Naive B cell (primary cell): ENCODE measurements around the gene TMPRSS5. TPM values are rescaled to one million over a fixed set of nuclear protein-coding genes. Genes with fewer than 3 reads are reported as not detected.
A peak's percentile ranks its signal among the peaks of the same experiment; 100 is the strongest.

Source experiments
- ATAC-seq, 2 donors: fragments of 150-1000 bp; cut with Tn5 transposase; 2 replicates each; pipeline ENCODE4 v1.10.0; 2021; ENCODE audit warnings: low read depth in 2 of 2, mild to moderate bottlenecking in 2 of 2, moderate library complexity in 2 of 2
- DNase-seq: peaks from one replicate; pipeline ENCODE4 v3.0.0; 2022
- H3K27ac Mint-ChIP-seq, 6 donors: one replicate each; pipeline ENCODE4 v1.8.0; 2020 to 2022; ENCODE audit warnings: mild to moderate bottlenecking in 6 of 6, mixed read lengths in 6 of 6, moderate library complexity in 5 of 6, inconsistent platforms in 2 of 6
- H3K27me3 Mint-ChIP-seq, 3 donors: one replicate each; pipeline ENCODE4 v1.8.0; 2021 to 2022; ENCODE audit warnings: mixed read lengths in 3 of 3, mild to moderate bottlenecking in 1 of 3
- H3K36me3 Mint-ChIP-seq, 2 donors: one replicate each; pipeline ENCODE4 v1.8.0; 2020 to 2022; ENCODE audit warnings: mixed read lengths in 2 of 2, inconsistent platforms in 1 of 2, mild to moderate bottlenecking in 1 of 2
- H3K4me1 Mint-ChIP-seq, 3 donors: one replicate each; pipeline ENCODE4 v1.8.0; 2020 to 2022; ENCODE audit warnings: mixed read lengths in 3 of 3, inconsistent platforms in 1 of 3, mild to moderate bottlenecking in 1 of 3, moderate library complexity in 1 of 3
- H3K4me3 Mint-ChIP-seq, 8 donors: one replicate each; pipeline ENCODE4 v1.8.0; 2020 to 2022; ENCODE audit warnings: mild to moderate bottlenecking in 8 of 8, mixed read lengths in 8 of 8, moderate library complexity in 8 of 8, inconsistent platforms in 2 of 8
- H3K9me3 Mint-ChIP-seq, 7 donors: one replicate each; pipeline ENCODE4 v1.8.0; 2020 to 2022; ENCODE audit warnings: mixed read lengths in 7 of 7, mild to moderate bottlenecking in 5 of 7, inconsistent platforms in 2 of 7, moderate library complexity in 1 of 7
- polyA plus RNA-seq, 6 donors: library from polyadenylated mRNA; unstranded; fragments of 300-500 nt; fragmentation: Illumina TruSeq; gene quantifications; one replicate each; pipeline ENCODE4 v1.2.3, GENCODE V29; 2021; ENCODE audit warnings: low read depth in 6 of 6

The TMPRSS5 gene
- polyA plus RNA-seq, 6 donors from 2014 or later, result not detected

DNA sequence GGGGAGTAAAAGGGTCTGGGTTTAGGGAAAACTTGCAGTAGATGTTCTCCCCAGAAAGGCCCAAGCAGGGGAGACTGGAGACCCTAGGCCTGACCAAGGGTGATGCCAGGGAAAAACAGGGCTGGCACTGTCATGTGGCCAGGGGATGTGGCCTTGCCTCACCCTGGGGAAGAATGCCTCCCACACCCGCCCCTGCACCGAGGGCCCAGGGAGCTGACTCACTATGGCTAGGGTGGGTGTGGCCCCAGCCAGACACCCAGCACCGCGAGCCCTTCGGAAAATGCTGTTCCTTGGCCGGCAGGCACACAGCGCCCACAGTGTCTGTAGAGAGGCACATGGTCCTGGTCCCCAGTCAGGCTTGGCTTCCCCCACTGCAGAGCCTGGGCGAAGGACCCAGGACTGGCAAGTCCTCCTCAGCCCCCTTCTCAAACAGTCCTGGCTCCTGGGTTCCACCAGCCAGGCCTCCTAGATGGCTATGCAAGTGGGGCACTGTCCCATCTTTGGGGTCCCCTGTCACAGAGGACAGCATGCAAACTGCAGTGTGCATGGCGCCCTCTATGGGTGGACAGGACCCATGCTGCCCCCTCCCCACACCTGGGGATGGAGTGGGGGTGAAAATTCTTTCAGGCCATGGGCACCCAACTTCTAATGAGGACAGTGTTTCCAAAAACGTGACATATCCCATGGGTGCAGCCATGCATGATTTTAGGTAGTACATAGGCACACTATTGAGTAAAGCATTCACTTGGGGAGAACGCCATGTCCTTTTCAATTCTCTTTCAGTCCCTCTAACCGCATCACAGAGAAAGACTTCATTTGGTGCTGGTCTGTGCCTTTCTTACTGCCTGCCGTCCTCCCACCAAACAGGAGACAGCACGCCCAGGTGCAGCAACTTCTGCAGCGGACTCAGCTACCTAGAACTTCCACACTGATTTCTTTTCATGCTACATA, 15.2 kb downstream of the TMPRSS5 start:
- H3K4me1 Mint-ChIP-seq, result peaks cover 0 to 5% (median 3%) of the 10 kb centered on the region in 3 donors
- no peaks in the 10 kb centered on the region for H3K9me3 Mint-ChIP-seq
- ATAC-seq (no peak), DNase-seq (no peak)
- no peak overlapping the region for H3K27ac Mint-ChIP-seq
- no peak overlapping the region for H3K4me3 Mint-ChIP-seq
- H3K36me3 Mint-ChIP-seq, result no peaks in the 10 kb centered on the region
- no peaks in the 10 kb centered on the region for H3K27me3 Mint-ChIP-seq

DNA sequence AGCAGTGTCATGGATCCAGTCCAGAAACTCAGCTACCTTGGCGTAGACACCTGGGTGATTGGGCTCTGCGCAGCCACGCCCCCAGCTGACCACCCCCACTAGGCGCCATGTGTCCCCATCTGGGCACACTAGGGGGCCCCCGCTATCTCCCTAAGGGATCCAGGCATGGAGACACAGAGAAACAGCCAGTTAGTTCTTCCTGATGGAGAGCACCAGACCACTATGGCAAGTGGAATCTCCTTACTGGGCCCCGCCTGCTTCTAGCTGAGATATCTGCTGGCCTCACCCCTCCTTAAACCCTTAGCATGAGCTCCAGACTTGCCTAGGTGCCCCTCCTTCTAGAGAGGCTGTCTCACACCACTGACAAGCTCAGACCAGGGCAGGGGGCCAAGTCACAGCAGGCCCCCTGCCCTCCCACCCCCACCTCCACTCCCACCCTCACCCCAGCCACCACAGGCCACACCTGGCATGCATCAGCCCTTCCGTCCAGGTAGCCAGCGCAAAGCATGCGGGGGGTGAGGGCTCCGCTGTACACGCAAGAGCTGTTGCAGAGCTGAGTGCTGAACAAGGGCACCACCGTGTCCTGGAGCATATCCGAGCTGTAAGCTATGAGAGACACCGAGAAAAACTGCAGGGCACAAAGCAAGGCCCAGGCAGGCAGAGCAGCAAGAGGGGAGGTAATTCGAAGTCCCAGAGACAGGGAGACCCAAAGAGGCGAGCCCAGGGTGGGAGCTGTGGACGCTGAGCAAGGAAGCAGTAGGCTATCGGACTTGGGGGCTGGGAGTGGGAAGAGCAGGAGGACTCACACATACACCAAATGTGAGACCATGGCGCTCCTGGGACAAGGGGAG, 16.1 kb downstream of the TMPRSS5 start:
- Mint-ChIP-seq H3K27me3 (no peaks in the 10 kb centered on the region), H3K4me3 (peak overlapping the region in 1 of 8 donors; percentile 34), H3K4me1 (peaks cover 0 to 7% (median 6%) of the 10 kb centered on the region in 3 donors), H3K9me3 (no peaks in the 10 kb centered on the region), H3K36me3 (no peaks in the 10 kb centered on the region), H3K27ac (peak overlapping the region in 1 of 6 donors; percentile 16)
- DNase-seq (no peak), ATAC-seq (no peak)

DNA sequence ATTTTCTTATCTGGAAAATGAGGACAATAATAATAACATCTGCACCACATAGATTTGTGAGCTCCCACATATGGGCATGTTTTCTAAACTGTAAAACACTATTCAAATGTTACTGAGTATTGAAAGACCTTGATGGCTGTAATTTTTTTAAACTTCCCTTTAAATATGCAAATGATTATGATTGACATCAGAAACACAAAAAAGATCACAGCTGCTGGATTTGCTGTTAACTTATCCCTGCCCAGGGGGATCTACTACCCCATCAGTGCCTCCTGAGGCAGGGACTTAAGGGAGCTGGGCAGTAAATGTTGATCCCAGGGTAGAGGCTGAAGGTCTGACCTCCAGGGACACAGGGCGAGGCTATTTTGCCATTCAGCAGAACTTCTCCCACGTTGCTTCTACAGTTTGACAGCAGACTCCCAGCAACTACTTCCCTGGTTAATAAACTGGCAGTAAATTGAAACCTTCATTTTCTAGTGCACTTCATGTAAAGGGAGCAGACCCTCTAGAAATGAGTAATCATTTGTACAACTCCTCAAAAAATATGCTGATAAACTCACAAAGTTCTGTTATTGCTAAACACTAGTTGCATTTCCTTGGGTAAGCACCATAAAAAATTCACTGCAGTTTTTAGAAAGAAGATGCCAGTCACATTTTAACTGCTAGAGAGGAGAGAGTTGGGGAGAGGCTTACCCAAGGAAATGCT, 20.3 kb downstream of the TMPRSS5 start:
- Mint-ChIP-seq H3K4me1 (peaks cover 0 to 7% (median 6%) of the 10 kb centered on the region in 3 donors), H3K27me3 (no peaks in the 10 kb centered on the region), H3K36me3 (no peaks in the 10 kb centered on the region), H3K9me3 (no peaks in the 10 kb centered on the region), H3K27ac (no peak overlapping the region), H3K4me3 (no peak overlapping the region)
- DNase-seq, result no peak
- ATAC-seq, result no peak

DNA sequence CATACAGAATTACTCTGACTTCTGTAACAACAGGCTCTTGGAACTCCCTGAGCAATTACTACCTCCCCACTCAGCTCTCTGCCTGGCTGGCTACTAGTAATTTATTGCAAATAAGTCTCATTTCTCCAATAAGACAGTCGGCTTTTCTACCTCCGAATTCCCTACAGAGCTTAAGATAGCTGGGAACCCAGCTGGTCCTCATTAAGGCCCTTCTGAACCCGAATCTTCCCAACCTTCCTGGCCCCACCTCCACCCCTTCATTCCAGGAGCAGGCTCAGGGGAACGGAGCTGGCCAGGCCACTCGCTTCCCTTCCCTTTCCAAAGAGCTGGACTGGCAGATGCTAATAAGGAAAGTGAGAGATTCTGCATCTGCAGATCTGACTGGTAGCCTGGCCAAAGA, 21.6 kb downstream of the TMPRSS5 start:
- H3K9me3 Mint-ChIP-seq, result no peaks in the 10 kb centered on the region
- H3K27me3 Mint-ChIP-seq, result peaks cover 0 to 2% (median 0%) of the 10 kb centered on the region in 3 donors

DNA sequence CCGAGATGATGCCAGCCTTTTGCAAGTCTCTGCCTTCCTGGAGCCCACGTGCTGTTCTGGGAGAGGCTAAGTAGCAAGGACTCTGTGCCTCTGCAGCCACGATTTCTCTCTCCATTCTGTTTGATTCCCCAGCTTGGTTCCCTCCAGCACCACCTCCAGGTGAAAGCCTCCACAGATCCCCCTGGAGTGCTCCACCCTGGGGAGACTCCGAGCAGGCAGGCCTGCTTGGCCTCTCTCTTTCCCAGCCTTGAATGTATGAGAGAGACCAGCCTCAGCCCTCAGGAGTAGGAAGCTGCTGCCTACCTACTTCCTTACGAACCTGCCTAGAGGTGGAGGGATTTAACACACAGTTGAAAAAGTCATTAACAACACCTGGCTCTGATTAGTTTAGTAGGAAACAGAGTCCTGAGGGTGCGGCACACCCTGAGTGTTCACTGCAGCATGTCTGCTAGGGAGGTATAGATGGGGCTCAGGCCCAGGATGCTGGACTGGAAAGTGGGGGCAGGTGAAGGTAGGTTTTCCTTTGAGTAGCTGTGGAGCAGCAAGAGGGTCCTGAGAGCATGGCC, 22.5 kb downstream of the TMPRSS5 start:
- no peaks in the 10 kb centered on the region for H3K9me3 Mint-ChIP-seq
- peak overlapping the region in 2 of 6 donors; percentile 53 to 54 for H3K27ac Mint-ChIP-seq
- no peaks in the 10 kb centered on the region for H3K36me3 Mint-ChIP-seq
- ATAC-seq, result no peak
- H3K27me3 Mint-ChIP-seq, result peaks cover 0 to 8% (median 0%) of the 10 kb centered on the region in 3 donors
- peaks cover 0 to 6% (median 4%) of the 10 kb centered on the region in 3 donors for H3K4me1 Mint-ChIP-seq
- no peak for DNase-seq
- no peak overlapping the region for H3K4me3 Mint-ChIP-seq

More for the DNA sequence above, 21.6 kb downstream of the TMPRSS5 start:
- H3K27ac Mint-ChIP-seq, result peak overlapping the region in 1 of 6 donors; percentile 88
- H3K4me1 Mint-ChIP-seq, result peaks cover 0 to 6% (median 4%) of the 10 kb centered on the region in 3 donors
- no peak overlapping the region for H3K4me3 Mint-ChIP-seq
- ATAC-seq, result no peak
- DNase-seq, result no peak
- no peaks in the 10 kb centered on the region for H3K36me3 Mint-ChIP-seq

DNA sequence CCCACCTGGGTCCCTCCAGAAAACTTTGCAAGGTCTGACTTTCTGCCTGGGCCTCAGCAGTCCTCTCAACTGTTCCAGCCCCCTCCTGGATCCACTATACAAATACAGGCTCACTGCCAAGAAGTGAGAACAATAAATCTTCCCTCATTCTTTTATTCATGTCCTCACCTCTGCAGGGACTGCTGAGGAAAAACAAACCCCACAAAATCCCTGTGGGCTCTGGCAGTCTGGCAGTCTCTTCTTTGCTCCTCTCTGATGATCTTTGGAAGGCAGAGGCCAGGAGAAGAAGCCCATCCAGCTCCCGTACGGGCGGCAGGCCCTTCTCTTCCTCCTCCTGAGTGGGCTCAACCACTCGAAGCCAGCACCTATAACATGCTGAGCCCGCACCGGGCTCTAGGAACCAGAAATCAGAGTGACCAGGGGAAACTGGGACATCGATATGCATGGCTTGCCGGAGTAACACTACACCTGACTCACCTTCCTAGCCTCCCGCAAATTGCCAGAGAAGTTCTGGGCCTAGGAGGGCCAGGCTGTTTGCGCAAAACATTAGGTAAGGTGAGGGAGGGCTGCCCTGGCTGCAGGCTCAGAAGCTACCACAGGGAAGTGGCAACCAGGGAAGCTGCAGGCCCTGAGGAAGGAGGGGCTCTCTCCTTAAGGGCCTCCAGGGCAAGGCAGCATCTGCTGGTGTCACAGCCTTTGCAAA, 24.2 kb downstream of the TMPRSS5 start:
- H3K4me1 Mint-ChIP-seq, result peaks cover 0 to 6% (median 4%) of the 10 kb centered on the region in 3 donors
- ATAC-seq (no peak), DNase-seq (no peak)
- no peaks in the 10 kb centered on the region for H3K9me3 Mint-ChIP-seq
- H3K27ac Mint-ChIP-seq, result no peak overlapping the region
- H3K4me3 Mint-ChIP-seq, result no peak overlapping the region
- peaks cover 0 to 17% (median 6%) of the 10 kb centered on the region in 3 donors for H3K27me3 Mint-ChIP-seq
- no peaks in the 10 kb centered on the region for H3K36me3 Mint-ChIP-seq

DNA sequence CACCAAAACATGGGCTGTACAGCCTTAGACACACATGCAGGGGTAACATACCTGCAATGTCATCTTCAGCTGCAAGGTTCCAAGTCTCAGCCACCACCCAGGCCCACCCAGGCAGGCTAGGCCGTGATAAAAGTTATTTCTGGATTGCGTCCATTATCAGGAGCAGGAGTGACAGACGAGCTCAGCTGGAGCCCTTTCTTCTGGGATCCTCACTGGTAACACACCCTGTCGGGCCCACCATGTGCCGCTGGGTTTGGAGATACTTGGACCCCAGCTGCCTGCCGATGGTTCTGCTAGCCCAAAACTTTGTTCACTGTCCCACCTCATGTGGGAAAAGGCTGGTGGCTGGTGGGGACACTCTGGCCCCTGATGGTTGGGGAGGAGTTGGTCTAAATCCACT, 24.8 kb downstream of the TMPRSS5 start:
- no peaks in the 10 kb centered on the region for H3K9me3 Mint-ChIP-seq
- DNase-seq (no peak), ATAC-seq (no peak)
- no peaks in the 10 kb centered on the region for H3K36me3 Mint-ChIP-seq
- H3K4me1 Mint-ChIP-seq, result peaks cover 0 to 6% (median 4%) of the 10 kb centered on the region in 3 donors
- H3K27me3 Mint-ChIP-seq, result peaks cover 0 to 17% (median 6%) of the 10 kb centered on the region in 3 donors
- no peak overlapping the region for H3K27ac Mint-ChIP-seq
- no peak overlapping the region for H3K4me3 Mint-ChIP-seq

DNA sequence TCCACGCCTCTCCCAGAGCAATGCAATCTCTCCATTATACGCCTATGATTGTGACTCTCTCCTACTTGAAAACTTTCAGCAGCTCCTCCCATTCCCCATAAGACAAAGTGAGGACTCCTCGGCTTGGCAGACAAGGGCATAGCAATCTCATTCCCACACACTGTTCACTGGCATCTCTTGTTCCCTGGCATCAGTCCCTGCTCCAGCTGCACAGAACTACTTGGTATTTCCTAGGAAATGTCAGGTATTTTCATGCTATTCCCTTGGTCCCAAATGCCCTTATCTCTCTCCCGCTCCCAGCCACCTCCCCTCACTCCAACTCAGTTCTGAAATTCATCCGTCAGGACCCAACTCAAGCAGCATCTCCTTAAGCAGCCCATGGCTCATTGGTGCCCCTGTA, 28.4 kb downstream of the TMPRSS5 start:
- H3K9me3 Mint-ChIP-seq, result peaks cover 0 to 4% (median 0%) of the 10 kb centered on the region in 7 donors
- DNase-seq, result no peak
- peaks cover 0 to 25% (median 21%) of the 10 kb centered on the region in 3 donors for H3K27me3 Mint-ChIP-seq
- H3K27ac Mint-ChIP-seq, result peak overlapping the region in 1 of 6 donors; percentile 0
- no peak overlapping the region for H3K4me3 Mint-ChIP-seq
- no peaks in the 10 kb centered on the region for H3K36me3 Mint-ChIP-seq
- H3K4me1 Mint-ChIP-seq, result no peaks in the 10 kb centered on the region
- ATAC-seq, result no peak

DNA sequence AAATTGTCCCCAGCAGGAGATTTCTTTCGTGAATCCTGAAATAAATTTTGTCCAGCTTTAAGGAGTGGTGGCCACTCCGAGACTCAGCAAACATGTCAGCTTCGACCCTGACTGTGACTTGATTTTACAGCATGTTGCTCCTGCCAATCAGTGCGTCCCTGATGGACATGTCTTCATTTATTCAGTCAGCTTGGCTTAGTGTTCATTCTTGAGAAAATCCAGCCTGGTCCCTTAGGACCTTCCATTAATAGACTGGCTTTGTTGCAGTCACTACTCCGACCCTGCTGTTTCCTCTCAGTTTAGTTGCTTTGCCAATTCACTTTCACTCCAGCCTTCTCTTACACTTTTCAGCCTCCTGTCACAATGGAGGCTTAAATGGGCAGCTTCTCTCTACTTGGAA, 30.5 kb downstream of the TMPRSS5 start:
- H3K4me3 Mint-ChIP-seq, result no peak overlapping the region
- DNase-seq (no peak), ATAC-seq (no peak)
- peaks cover 0 to 4% (median 0%) of the 10 kb centered on the region in 7 donors for H3K9me3 Mint-ChIP-seq
- H3K4me1 Mint-ChIP-seq, result no peaks in the 10 kb centered on the region
- no peak overlapping the region for H3K27ac Mint-ChIP-seq
- peaks cover 0 to 25% (median 21%) of the 10 kb centered on the region in 3 donors for H3K27me3 Mint-ChIP-seq
- no peaks in the 10 kb centered on the region for H3K36me3 Mint-ChIP-seq

DNA sequence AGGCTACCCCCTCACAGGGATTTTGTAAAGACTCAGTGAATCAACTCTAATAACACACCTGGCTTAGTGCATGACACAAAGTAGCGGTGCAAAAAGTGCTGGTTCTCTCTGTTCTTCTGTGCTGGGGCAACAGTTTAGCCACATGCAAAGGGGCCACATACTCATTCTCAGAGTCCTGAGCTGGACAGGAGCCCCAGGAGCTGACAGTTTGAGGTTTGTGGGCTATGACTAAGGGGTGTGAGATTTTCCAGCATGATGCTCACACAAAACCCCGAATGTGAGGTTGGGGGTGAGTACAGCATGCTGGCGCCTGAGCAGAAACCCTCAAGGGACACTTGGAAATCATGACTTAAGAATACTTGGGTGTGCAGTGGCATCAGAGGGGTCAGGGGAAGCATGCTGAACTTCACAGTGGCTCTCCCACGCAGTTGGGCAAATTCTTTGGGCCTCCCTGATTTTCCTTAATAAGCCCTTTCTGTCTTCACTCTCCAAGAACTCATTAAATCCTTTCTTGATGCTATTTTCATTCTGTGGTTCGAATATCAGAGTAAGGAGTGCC, 31.0 kb downstream of the TMPRSS5 start:
- H3K27me3 Mint-ChIP-seq, result peaks cover 0 to 25% (median 21%) of the 10 kb centered on the region in 3 donors
- ATAC-seq, result no peak
- H3K4me3 Mint-ChIP-seq, result no peak overlapping the region
- H3K36me3 Mint-ChIP-seq, result no peaks in the 10 kb centered on the region
- H3K27ac Mint-ChIP-seq, result no peak overlapping the region
- peaks cover 0 to 4% (median 0%) of the 10 kb centered on the region in 7 donors for H3K9me3 Mint-ChIP-seq
- H3K4me1 Mint-ChIP-seq, result no peaks in the 10 kb centered on the region
- DNase-seq, result no peak

DNA sequence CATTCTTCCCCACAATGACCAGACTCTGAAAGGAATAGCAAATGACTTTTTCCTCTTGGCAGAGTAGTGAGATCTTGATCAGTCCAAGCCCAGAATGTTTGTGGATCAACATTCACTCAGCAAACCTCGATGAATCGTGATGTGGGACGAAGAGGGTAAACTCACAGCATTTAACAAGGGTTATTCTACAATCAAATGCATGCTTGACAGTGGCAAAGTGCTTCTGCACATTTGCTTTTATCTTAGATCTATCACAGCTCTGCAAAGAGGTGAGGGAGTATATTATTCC, 31.8 kb downstream of the TMPRSS5 start:
- peaks cover 0 to 22% (median 21%) of the 10 kb centered on the region in 3 donors for H3K27me3 Mint-ChIP-seq
- ATAC-seq, result no peak
- H3K4me3 Mint-ChIP-seq, result no peak overlapping the region
- H3K4me1 Mint-ChIP-seq, result no peaks in the 10 kb centered on the region
- H3K27ac Mint-ChIP-seq, result peak overlapping the region in 1 of 6 donors; percentile 40
- no peak for DNase-seq
- H3K9me3 Mint-ChIP-seq, result peaks cover 0 to 4% (median 0%) of the 10 kb centered on the region in 7 donors
- H3K36me3 Mint-ChIP-seq, result no peaks in the 10 kb centered on the region
